ENCODE measurements around the gene PTCHD1. TPM values are rescaled to one million over a fixed set of nuclear protein-coding genes. Genes with fewer than 3 reads are reported as not detected.

Gene PTCHD1
- total and polyA plus RNA-seq, 2 donors from 2014 or later = 0.63 TPM; not detected in 1

DNA sequence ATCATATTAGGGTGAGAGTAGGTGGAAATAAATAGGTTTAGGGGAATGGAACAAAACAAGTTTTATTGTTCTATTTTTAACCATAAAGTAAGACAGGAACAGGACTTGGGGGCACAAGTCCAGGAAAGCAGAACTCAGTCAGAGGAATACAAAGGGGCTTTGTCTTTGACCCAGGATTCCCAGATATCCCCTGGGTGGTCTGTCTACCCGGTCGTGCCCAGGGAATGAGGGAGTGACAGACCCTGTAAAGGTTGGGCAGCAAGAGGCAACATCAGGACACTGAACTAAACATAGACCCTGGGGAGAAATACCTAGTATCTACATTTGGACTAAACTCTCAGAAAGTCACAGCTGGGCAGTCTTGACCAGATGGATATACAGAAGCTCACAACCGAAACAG, 50.6 kb downstream of the PTCHD1 start:
- DNase-seq (no peak), FAIRE-seq (no peak)
- Histone ChIP-seq H3K4me3 (ENCODE audit: low read length in 3 of 3) (no peak overlapping the region), H3K36me3 (ENCODE audit: control insufficient read depth in 2 of 3, insufficient read depth in 3 of 3, low read length in 3 of 3) (no peaks in the 10 kb centered on the region), H3K4me1 (ENCODE audit: control insufficient read depth in 2 of 3, insufficient read depth in 2 of 3, low read depth in 1 of 3, low read length in 3 of 3) (no peaks in the 10 kb centered on the region), H3K27me3 (ENCODE audit: control insufficient read depth, insufficient read depth, low read length) (no peaks in the 10 kb centered on the region), H3K9me3 (ENCODE audit: control insufficient read depth in 2 of 3, insufficient read depth in 1 of 3, low read length in 3 of 3) (no peaks in the 10 kb centered on the region), H3K9ac (ENCODE audit: low read length in 3 of 3) (no peak overlapping the region), H3K27ac (ENCODE audit: low read depth in 2 of 2, low read length in 2 of 2) (no peak overlapping the region)
- TF ChIP-seq, protein P1, sequence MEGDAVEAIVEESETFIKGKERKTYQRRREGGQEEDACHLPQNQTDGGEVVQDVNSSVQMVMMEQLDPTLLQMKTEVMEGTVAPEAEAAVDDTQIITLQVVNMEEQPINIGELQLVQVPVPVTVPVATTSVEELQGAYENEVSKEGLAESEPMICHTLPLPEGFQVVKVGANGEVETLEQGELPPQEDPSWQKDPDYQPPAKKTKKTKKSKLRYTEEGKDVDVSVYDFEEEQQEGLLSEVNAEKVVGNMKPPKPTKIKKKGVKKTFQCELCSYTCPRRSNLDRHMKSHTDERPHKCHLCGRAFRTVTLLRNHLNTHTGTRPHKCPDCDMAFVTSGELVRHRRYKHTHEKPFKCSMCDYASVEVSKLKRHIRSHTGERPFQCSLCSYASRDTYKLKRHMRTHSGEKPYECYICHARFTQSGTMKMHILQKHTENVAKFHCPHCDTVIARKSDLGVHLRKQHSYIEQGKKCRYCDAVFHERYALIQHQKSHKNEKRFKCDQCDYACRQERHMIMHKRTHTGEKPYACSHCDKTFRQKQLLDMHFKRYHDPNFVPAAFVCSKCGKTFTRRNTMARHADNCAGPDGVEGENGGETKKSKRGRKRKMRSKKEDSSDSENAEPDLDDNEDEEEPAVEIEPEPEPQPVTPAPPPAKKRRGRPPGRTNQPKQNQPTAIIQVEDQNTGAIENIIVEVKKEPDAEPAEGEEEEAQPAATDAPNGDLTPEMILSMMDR (IDR thresholded peaks at IDR 0.05; ENCODE audit: borderline replicate concordance, extremely low read depth, insufficient read depth) = no peak
- intact Hi-C loops (cut with DNase I) = no loop called here

- H3K27ac ChIP-seq (ENCODE audit: low read depth in 2 of 2, low read length in 2 of 2) = no peak overlapping the region
- no peaks in the 10 kb centered on the region for H3K9me3 ChIP-seq (ENCODE audit: control insufficient read depth in 2 of 3, insufficient read depth in 1 of 3, low read length in 3 of 3)
- H3K4me3 ChIP-seq (ENCODE audit: low read length in 3 of 3) = no peak overlapping the region
- no peaks in the 10 kb centered on the region for H3K36me3 ChIP-seq (ENCODE audit: control insufficient read depth in 2 of 3, insufficient read depth in 3 of 3, low read length in 3 of 3)
- TF ChIP-seq, protein P1 (IDR thresholded peaks at IDR 0.05; ENCODE audit: borderline replicate concordance, extremely low read depth, insufficient read depth) = no peak
- DNase-seq (no peak), FAIRE-seq (no peak)
- H3K27me3 ChIP-seq (ENCODE audit: control insufficient read depth, insufficient read depth, low read length) = no peaks in the 10 kb centered on the region
- no peak overlapping the region for H3K9ac ChIP-seq (ENCODE audit: low read length in 3 of 3)
- intact Hi-C loops (cut with DNase I) = no loop called here
- H3K4me1 ChIP-seq (ENCODE audit: control insufficient read depth in 2 of 3, insufficient read depth in 2 of 3, low read depth in 1 of 3, low read length in 3 of 3) = no peaks in the 10 kb centered on the region
These were observed 51.6 kb downstream of the PTCHD1 start for GRCh38 chrX:23386260-23386659.

DNA sequence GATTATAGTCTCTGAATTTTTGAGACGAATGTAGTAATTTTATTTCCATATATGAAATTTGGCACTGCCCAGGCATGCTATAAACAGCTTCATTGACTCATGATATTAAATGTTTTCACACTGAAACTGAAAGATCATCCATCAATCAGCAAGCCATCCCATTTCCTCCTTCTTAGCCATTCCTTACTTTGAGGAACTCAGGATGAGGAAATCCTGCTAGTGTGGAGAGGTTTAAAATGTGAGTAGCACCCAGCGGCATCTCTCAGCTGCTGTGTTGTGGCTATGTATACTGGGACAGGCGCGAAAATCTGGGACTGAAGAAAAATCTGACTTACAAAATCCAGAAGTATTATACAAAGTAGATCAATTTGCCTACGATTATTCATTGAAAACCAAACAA, 52.1 kb downstream of the PTCHD1 start:
- intact Hi-C loops (cut with DNase I) = no loop called here
- no peak overlapping the region for H3K4me3 ChIP-seq (ENCODE audit: low read length in 3 of 3)
- H3K27me3 ChIP-seq (ENCODE audit: control insufficient read depth, insufficient read depth, low read length) = no peaks in the 10 kb centered on the region
- no peaks in the 10 kb centered on the region for H3K9me3 ChIP-seq (ENCODE audit: control insufficient read depth in 2 of 3, insufficient read depth in 1 of 3, low read length in 3 of 3)
- H3K4me1 ChIP-seq (ENCODE audit: control insufficient read depth in 2 of 3, insufficient read depth in 2 of 3, low read depth in 1 of 3, low read length in 3 of 3) = no peaks in the 10 kb centered on the region
- H3K27ac ChIP-seq (ENCODE audit: low read depth in 2 of 2, low read length in 2 of 2) = no peak overlapping the region
- no peaks in the 10 kb centered on the region for H3K36me3 ChIP-seq (ENCODE audit: control insufficient read depth in 2 of 3, insufficient read depth in 3 of 3, low read length in 3 of 3)
- FAIRE-seq (no peak), DNase-seq (no peak)
- no peak overlapping the region for H3K9ac ChIP-seq (ENCODE audit: low read length in 3 of 3)
- TF ChIP-seq, protein P1 (IDR thresholded peaks at IDR 0.05; ENCODE audit: borderline replicate concordance, extremely low read depth, insufficient read depth) = no peak

DNA sequence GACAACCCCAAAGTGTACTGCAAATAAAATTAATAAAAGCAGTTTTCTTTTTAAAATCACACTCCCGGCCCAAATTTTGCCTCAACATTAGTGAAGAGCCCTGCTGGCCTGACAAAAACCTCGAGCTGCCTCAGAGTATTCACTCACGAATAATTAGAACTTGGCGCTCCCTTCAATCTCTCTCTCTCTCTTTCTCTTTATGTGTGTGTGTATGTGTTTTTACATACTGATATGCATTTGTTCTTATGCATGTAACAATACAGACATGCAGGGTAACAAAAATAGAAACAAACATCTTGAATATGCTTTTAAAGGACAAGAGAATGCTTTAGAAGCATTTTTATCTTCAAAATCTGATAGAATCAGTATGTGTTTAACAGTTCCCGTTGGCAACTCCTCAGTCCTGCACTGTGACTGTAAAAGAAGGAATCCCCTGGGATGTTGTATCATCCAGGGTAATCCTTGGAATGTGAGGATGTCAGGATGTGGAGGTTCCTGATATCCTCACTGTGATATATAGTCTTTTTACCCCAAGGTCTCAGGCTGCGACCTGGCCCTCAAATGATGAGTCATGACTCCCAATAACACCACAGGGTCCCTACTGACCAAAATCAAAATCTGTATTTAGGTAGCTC, 53.0 kb downstream of the PTCHD1 start:
- FAIRE-seq = no peak
- TF ChIP-seq, protein P1 (IDR thresholded peaks at IDR 0.05; ENCODE audit: borderline replicate concordance, extremely low read depth, insufficient read depth) = no peak
- intact Hi-C loops (cut with DNase I) = no loop called here

More for the DNA sequence above, 53.0 kb downstream of the PTCHD1 start:
- Histone ChIP-seq H3K4me1 (ENCODE audit: control insufficient read depth in 2 of 3, insufficient read depth in 2 of 3, low read depth in 1 of 3, low read length in 3 of 3) (no peaks in the 10 kb centered on the region), H3K4me3 (ENCODE audit: low read length in 3 of 3) (no peak overlapping the region), H3K9ac (ENCODE audit: low read length in 3 of 3) (no peak overlapping the region), H3K36me3 (ENCODE audit: control insufficient read depth in 2 of 3, insufficient read depth in 3 of 3, low read length in 3 of 3) (no peaks in the 10 kb centered on the region), H3K9me3 (ENCODE audit: control insufficient read depth in 2 of 3, insufficient read depth in 1 of 3, low read length in 3 of 3) (no peaks in the 10 kb centered on the region), H3K27ac (ENCODE audit: low read depth in 2 of 2, low read length in 2 of 2) (no peak overlapping the region), H3K27me3 (ENCODE audit: control insufficient read depth, insufficient read depth, low read length) (no peaks in the 10 kb centered on the region)
- no peak for DNase-seq

Data from kidney (tissue), 14 donors.